Activated naive CD8-positive, alpha-beta T cell (primary cell): ENCODE measurements around the gene MAGI2.

Experiments
- H3K27ac Mint-ChIP-seq: one replicate; pipeline ENCODE4 v1.8.0; 2021; ENCODE audit warnings: mixed read lengths
- H3K27me3 Mint-ChIP-seq: one replicate; pipeline ENCODE4 v1.8.0; 2021; ENCODE audit warnings: mixed read lengths
- H3K36me3 Mint-ChIP-seq: one replicate; pipeline ENCODE4 v1.8.0; 2021; ENCODE audit warnings: mixed read lengths
- H3K4me1 Mint-ChIP-seq: one replicate; pipeline ENCODE4 v1.8.0; 2021; ENCODE audit warnings: low read depth, mixed read lengths
- H3K4me3 Mint-ChIP-seq: one replicate; pipeline ENCODE4 v1.8.0; 2021; ENCODE audit warnings: mild to moderate bottlenecking, mixed read lengths
- H3K9me3 Mint-ChIP-seq: one replicate; pipeline ENCODE4 v1.8.0; 2021; ENCODE audit warnings: low read depth, mixed read lengths

MAGI2 gene

GRCh38 chr7:78863281-78863680, 590.2 kb downstream of the MAGI2 start:
- Mint-ChIP-seq H3K27ac (no peak overlapping the region), H3K36me3 (no peaks in the 10 kb centered on the region), H3K4me1 (no peaks in the 10 kb centered on the region), H3K27me3 (no peaks in the 10 kb centered on the region), H3K9me3 (peaks cover 12% of the 10 kb centered on the region), H3K4me3 (no peak overlapping the region)

- H3K4me1 Mint-ChIP-seq = no peaks in the 10 kb centered on the region
These were observed 591.0 kb downstream of the MAGI2 start for GRCh38 chr7:78862411-78862900.

GRCh38 chr7:78852951-78853350, 600.5 kb downstream of the MAGI2 start:
- no peak overlapping the region for H3K27ac Mint-ChIP-seq
- no peaks in the 10 kb centered on the region for H3K4me1 Mint-ChIP-seq
- H3K4me3 Mint-ChIP-seq = no peak overlapping the region
- no peaks in the 10 kb centered on the region for H3K36me3 Mint-ChIP-seq
- H3K27me3 Mint-ChIP-seq = no peaks in the 10 kb centered on the region
- H3K9me3 Mint-ChIP-seq = peaks cover 14% of the 10 kb centered on the region

More at GRCh38 chr7:78862411-78862900, 591.0 kb downstream of the MAGI2 start:
- Mint-ChIP-seq H3K27ac (no peak overlapping the region), H3K27me3 (no peaks in the 10 kb centered on the region), H3K9me3 (peaks cover 20% of the 10 kb centered on the region), H3K4me3 (no peak overlapping the region), H3K36me3 (no peaks in the 10 kb centered on the region)

- Mint-ChIP-seq H3K27me3 (no peaks in the 10 kb centered on the region), H3K9me3 (peaks cover 10% of the 10 kb centered on the region), H3K36me3 (no peaks in the 10 kb centered on the region), H3K4me1 (no peaks in the 10 kb centered on the region), H3K4me3 (no peak overlapping the region), H3K27ac (no peak overlapping the region)
These were observed 603.2 kb downstream of the MAGI2 start for GRCh38 chr7:78850093-78850740.

GRCh38 chr7:78845155-78845554, 608.3 kb downstream of the MAGI2 start:
- H3K27me3 Mint-ChIP-seq = no peaks in the 10 kb centered on the region
- no peaks in the 10 kb centered on the region for H3K36me3 Mint-ChIP-seq
- no peak overlapping the region for H3K4me3 Mint-ChIP-seq
- H3K4me1 Mint-ChIP-seq = no peaks in the 10 kb centered on the region
- peaks cover 4% of the 10 kb centered on the region for H3K9me3 Mint-ChIP-seq
- H3K27ac Mint-ChIP-seq = no peak overlapping the region

- no peaks in the 10 kb centered on the region for H3K27me3 Mint-ChIP-seq
- peaks cover 4% of the 10 kb centered on the region for H3K9me3 Mint-ChIP-seq
- H3K4me1 Mint-ChIP-seq = no peaks in the 10 kb centered on the region
- no peak overlapping the region for H3K4me3 Mint-ChIP-seq
- H3K27ac Mint-ChIP-seq = no peak overlapping the region
- H3K36me3 Mint-ChIP-seq = no peaks in the 10 kb centered on the region
These were observed 611.4 kb downstream of the MAGI2 start for GRCh38 chr7:78842068-78842467.

- H3K4me1 Mint-ChIP-seq = no peaks in the 10 kb centered on the region
- no peaks in the 10 kb centered on the region for H3K36me3 Mint-ChIP-seq
- no peak overlapping the region for H3K4me3 Mint-ChIP-seq
- H3K9me3 Mint-ChIP-seq = peaks cover 3% of the 10 kb centered on the region
- no peaks in the 10 kb centered on the region for H3K27me3 Mint-ChIP-seq
- no peak overlapping the region for H3K27ac Mint-ChIP-seq
These were observed 617.6 kb downstream of the MAGI2 start for GRCh38 chr7:78835897-78836296.

GRCh38 chr7:78828317-78828716, 625.1 kb downstream of the MAGI2 start:
- H3K36me3 Mint-ChIP-seq = no peaks in the 10 kb centered on the region
- no peaks in the 10 kb centered on the region for H3K27me3 Mint-ChIP-seq
- no peak overlapping the region for H3K4me3 Mint-ChIP-seq
- no peak overlapping the region for H3K27ac Mint-ChIP-seq
- no peaks in the 10 kb centered on the region for H3K4me1 Mint-ChIP-seq
- H3K9me3 Mint-ChIP-seq = peaks cover 11% of the 10 kb centered on the region

GRCh38 chr7:78803501-78804127, 649.9 kb downstream of the MAGI2 start:
- no peak overlapping the region for H3K27ac Mint-ChIP-seq
- H3K27me3 Mint-ChIP-seq = no peaks in the 10 kb centered on the region
- H3K36me3 Mint-ChIP-seq = no peaks in the 10 kb centered on the region

GRCh38 chr7:78794101-78794500, 659.4 kb downstream of the MAGI2 start:
- peaks cover 9% of the 10 kb centered on the region for H3K9me3 Mint-ChIP-seq
- H3K27ac Mint-ChIP-seq = no peak overlapping the region
- no peak overlapping the region for H3K4me3 Mint-ChIP-seq
- no peaks in the 10 kb centered on the region for H3K27me3 Mint-ChIP-seq
- H3K4me1 Mint-ChIP-seq = no peaks in the 10 kb centered on the region
- no peaks in the 10 kb centered on the region for H3K36me3 Mint-ChIP-seq

More at GRCh38 chr7:78803501-78804127, 649.9 kb downstream of the MAGI2 start:
- no peak overlapping the region for H3K4me3 Mint-ChIP-seq
- H3K4me1 Mint-ChIP-seq = no peaks in the 10 kb centered on the region
- H3K9me3 Mint-ChIP-seq = peaks cover 6% of the 10 kb centered on the region

- Mint-ChIP-seq H3K4me3 (no peak overlapping the region), H3K36me3 (no peaks in the 10 kb centered on the region), H3K27me3 (no peaks in the 10 kb centered on the region), H3K27ac (no peak overlapping the region), H3K4me1 (no peaks in the 10 kb centered on the region), H3K9me3 (peaks cover 9% of the 10 kb centered on the region)
These were observed 660.8 kb downstream of the MAGI2 start for GRCh38 chr7:78792624-78793023.

- Mint-ChIP-seq H3K27me3 (no peaks in the 10 kb centered on the region), H3K4me1 (no peaks in the 10 kb centered on the region), H3K4me3 (no peak overlapping the region), H3K27ac (no peak overlapping the region), H3K36me3 (no peaks in the 10 kb centered on the region), H3K9me3 (peaks cover 9% of the 10 kb centered on the region)
These were observed 661.5 kb downstream of the MAGI2 start for GRCh38 chr7:78792006-78792405.

- H3K27ac Mint-ChIP-seq = no peak overlapping the region
- H3K36me3 Mint-ChIP-seq = no peaks in the 10 kb centered on the region
- no peaks in the 10 kb centered on the region for H3K9me3 Mint-ChIP-seq
- no peak overlapping the region for H3K4me3 Mint-ChIP-seq
- H3K27me3 Mint-ChIP-seq = no peaks in the 10 kb centered on the region
- H3K4me1 Mint-ChIP-seq = no peaks in the 10 kb centered on the region
These were observed 665.0 kb downstream of the MAGI2 start for GRCh38 chr7:78788464-78788863.

- H3K9me3 Mint-ChIP-seq = no peaks in the 10 kb centered on the region
- no peaks in the 10 kb centered on the region for H3K36me3 Mint-ChIP-seq
- H3K4me1 Mint-ChIP-seq = no peaks in the 10 kb centered on the region
- no peak overlapping the region for H3K4me3 Mint-ChIP-seq
- no peak overlapping the region for H3K27ac Mint-ChIP-seq
- H3K27me3 Mint-ChIP-seq = no peaks in the 10 kb centered on the region
These were observed 665.6 kb downstream of the MAGI2 start for GRCh38 chr7:78787854-78788253.

- Mint-ChIP-seq H3K4me3 (no peak overlapping the region), H3K36me3 (no peaks in the 10 kb centered on the region), H3K27ac (no peak overlapping the region), H3K27me3 (no peaks in the 10 kb centered on the region), H3K4me1 (no peaks in the 10 kb centered on the region), H3K9me3 (no peaks in the 10 kb centered on the region)
These were observed 667.4 kb downstream of the MAGI2 start for GRCh38 chr7:78786055-78786454.
